GM12864 (cell line): ENCODE results near the gene TACC3.

Source experiments
- DNase-seq: peaks from one replicate; pipeline ENCODE4 v3.0.0-alpha.2; 2011; ENCODE audit warnings: low read depth
- H3K4me3 ChIP-seq: 2 replicates; pipeline ENCODE4 v1.5.1; 2011; ENCODE audit warnings: mild to moderate bottlenecking, low read depth, low read length, control low read depth
- TF ChIP-seq, protein P1 (sequence below): IDR thresholded peaks from 2 replicates; pipeline ENCODE4 v1.5.1; 2011; ENCODE audit warnings: low read depth, mild to moderate bottlenecking, moderate library complexity, low read length, control low read depth, inconsistent platforms; ENCODE audit errors: missing control alignments

TACC3 gene

GRCh38 chr4:1751919-1752283 lies 30.6 kb downstream of the TACC3 start:
- no peak for DNase-seq
- TF ChIP-seq, protein P1, sequence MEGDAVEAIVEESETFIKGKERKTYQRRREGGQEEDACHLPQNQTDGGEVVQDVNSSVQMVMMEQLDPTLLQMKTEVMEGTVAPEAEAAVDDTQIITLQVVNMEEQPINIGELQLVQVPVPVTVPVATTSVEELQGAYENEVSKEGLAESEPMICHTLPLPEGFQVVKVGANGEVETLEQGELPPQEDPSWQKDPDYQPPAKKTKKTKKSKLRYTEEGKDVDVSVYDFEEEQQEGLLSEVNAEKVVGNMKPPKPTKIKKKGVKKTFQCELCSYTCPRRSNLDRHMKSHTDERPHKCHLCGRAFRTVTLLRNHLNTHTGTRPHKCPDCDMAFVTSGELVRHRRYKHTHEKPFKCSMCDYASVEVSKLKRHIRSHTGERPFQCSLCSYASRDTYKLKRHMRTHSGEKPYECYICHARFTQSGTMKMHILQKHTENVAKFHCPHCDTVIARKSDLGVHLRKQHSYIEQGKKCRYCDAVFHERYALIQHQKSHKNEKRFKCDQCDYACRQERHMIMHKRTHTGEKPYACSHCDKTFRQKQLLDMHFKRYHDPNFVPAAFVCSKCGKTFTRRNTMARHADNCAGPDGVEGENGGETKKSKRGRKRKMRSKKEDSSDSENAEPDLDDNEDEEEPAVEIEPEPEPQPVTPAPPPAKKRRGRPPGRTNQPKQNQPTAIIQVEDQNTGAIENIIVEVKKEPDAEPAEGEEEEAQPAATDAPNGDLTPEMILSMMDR = no peak
- H3K4me3 ChIP-seq = no peak overlapping the region

DNA sequence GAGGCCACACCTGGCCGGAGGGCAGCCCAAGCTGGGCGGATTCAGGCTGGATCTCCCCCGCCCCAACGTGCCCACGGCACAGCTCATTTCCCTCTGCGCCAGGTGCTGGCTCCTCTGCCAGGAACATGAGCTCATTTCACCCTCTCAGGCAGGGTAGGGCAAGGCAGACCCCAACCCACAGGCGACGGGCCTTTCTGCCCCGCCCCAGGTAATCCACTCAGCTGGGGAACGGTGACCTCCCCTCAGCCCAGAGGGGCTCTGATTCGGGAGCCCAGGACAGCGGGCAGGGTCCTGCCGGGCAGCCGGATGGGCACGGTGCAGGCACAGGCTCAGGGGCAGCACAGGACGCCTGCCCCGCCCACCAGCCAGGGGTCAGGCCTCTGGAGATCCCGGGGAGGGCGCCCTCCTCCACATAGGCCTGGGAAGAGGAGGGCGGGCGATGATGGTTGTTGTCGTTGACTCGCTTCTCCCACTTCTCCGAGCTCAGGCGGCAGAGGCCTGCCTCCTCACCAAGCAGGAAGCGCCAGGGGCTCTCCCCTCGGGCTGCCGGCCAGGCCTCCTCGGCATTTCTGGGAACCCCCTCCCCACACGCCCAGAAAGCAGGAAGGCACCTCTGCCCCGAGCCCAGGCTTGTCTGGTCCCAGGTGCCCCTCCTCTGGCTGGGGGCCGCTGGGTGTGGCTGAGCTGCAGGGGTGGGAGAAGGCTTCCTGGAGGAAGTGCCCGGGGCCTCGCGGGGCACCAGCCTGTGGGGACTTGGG lies 31.1 kb downstream of the TACC3 start:
- TF ChIP-seq, protein P1 = no peak
- no peak overlapping the region for H3K4me3 ChIP-seq
- no peak for DNase-seq

GRCh38 chr4:1753294-1753696 lies 32.0 kb downstream of the TACC3 start:
- TF ChIP-seq, protein P1 = no peak
- DNase-seq = no peak
- H3K4me3 ChIP-seq = no peak overlapping the region

DNA sequence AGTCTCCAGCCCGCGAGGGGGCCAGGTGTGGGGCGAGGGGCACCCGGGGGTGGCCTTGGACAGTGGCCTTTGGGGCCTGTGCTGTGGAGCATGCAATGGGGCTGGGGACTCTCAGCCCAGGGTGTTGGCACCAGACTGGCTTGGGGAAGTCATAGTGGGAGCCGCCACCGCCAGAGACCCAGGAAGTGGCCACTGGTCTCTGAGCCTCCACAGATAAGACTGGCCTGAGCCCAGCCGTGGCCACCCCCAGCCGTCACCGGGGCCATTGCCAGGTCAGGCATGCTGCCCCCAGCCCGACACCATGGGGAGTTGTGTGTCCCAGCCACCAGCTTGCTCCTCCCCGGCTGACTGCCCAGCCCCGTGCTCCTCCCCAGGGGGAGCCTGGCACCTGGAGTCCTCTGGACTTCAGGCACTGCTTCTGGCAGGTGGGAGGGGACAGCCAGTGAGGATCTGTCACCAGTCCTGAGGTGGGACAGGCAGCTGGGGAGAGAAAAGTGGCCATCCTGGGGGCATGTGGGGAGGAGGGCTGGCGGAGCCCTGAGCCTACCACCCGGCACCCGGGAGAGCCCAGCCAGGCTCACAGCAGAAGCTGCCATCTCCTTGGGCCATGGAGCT lies 32.5 kb downstream of the TACC3 start:
- DNase-seq = no peak

GRCh38 chr4:1754336-1754735 lies 33.0 kb downstream of the TACC3 start:
- no peak overlapping the region for H3K4me3 ChIP-seq
- TF ChIP-seq, protein P1 = no peak
- DNase-seq = no peak

More for the DNA sequence above, 32.5 kb downstream of the TACC3 start:
- H3K4me3 ChIP-seq = no peak overlapping the region
- TF ChIP-seq, protein P1 = no peak

DNA sequence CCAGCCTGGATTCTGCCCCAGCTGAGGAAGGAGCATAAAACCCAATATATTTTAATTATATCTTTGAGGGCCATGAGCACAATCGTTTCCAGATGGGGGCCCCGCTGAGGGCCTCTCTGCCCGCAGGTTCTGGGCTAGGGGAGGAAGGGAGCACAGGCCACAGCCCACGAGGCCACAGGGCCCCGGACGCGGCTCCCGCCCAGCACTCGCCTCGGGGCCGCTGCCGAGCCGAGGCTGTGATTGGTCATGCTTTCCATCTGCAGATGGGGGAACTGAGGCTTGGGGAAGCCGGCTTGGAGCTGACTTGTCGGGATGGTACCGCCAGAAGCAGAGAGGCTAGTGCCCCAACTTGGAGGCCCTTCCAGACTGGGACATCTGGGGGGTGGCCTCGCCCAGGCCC lies 34.0 kb downstream of the TACC3 start:
- TF ChIP-seq, protein P1 = no peak
- H3K4me3 ChIP-seq = no peak overlapping the region
- no peak for DNase-seq

DNA sequence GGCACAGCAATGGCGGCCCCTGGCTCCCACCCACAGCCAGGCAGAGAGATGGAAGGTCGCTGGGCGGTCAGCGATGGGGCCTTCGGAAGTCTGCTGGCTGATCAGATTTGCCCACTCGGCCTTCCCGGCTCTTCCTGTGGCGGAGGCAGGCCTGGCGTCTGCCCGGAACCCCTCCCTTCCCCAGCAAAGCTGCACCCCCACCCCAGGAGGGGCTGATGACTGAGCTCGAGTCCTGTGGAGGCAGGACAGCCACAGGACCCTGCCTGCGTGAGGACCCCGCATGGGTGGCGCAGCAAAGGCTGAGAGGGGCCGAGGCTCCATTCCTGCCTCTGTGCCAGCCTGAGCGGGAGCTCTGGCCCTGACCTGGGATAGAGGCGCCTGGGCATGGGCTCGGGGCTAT lies 34.8 kb downstream of the TACC3 start:
- DNase-seq = no peak
- TF ChIP-seq, protein P1 = no peak
- H3K4me3 ChIP-seq = no peak overlapping the region
